ENCODE data around the gene KLF1. TPM values are rescaled to one million over a fixed set of nuclear protein-coding genes. Genes with fewer than 3 reads are reported as not detected.

Gene KLF1
- total RNA-seq, 1 experiment from 2014 or later: not detected

DNA sequence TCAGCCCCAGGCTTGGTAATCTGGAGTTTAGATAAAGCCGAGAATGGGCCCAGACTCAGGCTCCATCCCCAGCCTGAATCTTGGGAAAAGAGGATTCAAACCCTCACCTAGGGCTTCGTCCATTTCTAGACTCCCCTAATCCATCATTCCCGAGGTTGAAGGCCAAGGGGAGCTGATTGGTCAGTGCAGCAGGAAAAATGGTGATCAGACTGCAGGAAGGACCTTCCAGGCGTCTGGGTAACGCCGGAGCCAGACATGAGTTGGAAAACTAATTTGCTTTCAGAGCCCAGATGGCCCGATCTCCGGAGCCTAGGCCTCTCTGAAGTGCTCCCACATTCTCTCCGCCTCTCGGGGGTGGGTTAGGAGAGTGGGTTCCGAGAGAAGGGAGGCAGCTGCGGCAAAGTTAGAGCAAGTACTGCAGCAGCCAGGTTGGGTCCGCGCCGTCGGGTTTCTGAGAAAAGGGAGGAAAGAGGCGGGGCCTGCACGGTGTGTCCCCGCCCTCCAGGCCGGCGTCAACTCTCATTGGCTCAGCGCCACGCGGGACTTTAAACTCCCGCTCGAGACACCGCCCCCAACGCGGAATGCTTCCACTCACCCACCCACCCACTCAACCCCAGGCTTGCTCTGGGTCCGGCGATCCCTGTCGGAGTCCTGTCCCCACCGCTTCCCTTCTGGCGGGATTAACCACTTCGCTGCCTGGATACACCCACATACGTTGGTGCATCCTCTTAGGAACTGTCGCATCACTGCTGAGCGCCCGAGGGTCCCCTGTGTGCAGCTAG, 51.8 kb downstream of the KLF1 start (continued):
- TF ChIP-seq, protein P1, sequence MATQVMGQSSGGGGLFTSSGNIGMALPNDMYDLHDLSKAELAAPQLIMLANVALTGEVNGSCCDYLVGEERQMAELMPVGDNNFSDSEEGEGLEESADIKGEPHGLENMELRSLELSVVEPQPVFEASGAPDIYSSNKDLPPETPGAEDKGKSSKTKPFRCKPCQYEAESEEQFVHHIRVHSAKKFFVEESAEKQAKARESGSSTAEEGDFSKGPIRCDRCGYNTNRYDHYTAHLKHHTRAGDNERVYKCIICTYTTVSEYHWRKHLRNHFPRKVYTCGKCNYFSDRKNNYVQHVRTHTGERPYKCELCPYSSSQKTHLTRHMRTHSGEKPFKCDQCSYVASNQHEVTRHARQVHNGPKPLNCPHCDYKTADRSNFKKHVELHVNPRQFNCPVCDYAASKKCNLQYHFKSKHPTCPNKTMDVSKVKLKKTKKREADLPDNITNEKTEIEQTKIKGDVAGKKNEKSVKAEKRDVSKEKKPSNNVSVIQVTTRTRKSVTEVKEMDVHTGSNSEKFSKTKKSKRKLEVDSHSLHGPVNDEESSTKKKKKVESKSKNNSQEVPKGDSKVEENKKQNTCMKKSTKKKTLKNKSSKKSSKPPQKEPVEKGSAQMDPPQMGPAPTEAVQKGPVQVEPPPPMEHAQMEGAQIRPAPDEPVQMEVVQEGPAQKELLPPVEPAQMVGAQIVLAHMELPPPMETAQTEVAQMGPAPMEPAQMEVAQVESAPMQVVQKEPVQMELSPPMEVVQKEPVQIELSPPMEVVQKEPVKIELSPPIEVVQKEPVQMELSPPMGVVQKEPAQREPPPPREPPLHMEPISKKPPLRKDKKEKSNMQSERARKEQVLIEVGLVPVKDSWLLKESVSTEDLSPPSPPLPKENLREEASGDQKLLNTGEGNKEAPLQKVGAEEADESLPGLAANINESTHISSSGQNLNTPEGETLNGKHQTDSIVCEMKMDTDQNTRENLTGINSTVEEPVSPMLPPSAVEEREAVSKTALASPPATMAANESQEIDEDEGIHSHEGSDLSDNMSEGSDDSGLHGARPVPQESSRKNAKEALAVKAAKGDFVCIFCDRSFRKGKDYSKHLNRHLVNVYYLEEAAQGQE (IDR thresholded peaks at IDR 0.05; ENCODE audit: low read depth): no peak
- TF ChIP-seq SIN3A (IDR thresholded peaks at IDR 0.05; ENCODE audit: low read depth): no peak

DNA sequence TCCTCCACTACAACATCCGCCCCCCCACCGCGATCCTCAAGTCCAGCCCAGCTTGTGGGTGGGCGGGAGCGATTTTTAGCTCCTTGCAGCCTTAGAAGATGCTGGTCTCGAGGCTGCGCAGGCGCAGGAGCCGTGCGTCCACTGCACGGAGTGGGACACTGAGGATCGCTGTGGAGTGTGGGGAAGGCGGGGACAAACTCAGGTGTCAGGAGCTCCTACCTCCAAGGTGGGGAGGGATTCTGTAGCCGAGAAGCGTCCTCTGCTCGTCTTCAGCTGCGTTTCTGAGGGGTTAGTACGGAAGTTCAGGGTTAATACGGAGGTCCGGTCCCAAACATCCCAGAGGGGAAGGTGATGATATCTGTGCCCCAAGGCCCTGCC, 52.4 kb downstream of the KLF1 start, which contains the start of gene RTBDN:
RTBDN (minus strand) TSS at position 14 of the 378 bp plus-strand sequence. CDS start 4,600 bp downstream, outside the sequence.
- POLR2A ChIA-PET: interaction anchor here (0.6 to 3.0 kb wide), 8 partner anchors 9 to 60 kb away, joined by 3 to 14 read pairs (median 3); partner anchors contain the start of genes JUNB, RNASEH2A and THSD8
- H3K27me3 ChIP-seq (ENCODE audit: insufficient read depth, low read length): no peaks in the 10 kb centered on the region

More for the DNA sequence above, 52.4 kb downstream of the KLF1 start, which contains the start of gene RTBDN:
- no peak within 1 kb of the TSS for H2AFZ ChIP-seq (ENCODE audit: low read depth, low read length, poor library complexity, severe bottlenecking)
- intact Hi-C loops (cut with micrococcal nuclease): no loop called here
- peak within 1 kb of the TSS; percentile 73 for H3K9ac ChIP-seq (ENCODE audit: low read length)
- DNase-seq (ENCODE audit: low read depth, low spot score): no peak
- no peaks in the 10 kb centered on the region for H3K9me2 ChIP-seq (ENCODE audit: insufficient read depth)
- H3K36me3 ChIP-seq (ENCODE audit: control insufficient read depth in 1 of 2, insufficient read depth in 2 of 2, low read length in 2 of 2): no peaks in the 10 kb centered on the region
- ChIA-PET RAD21 (ENCODE audit: low non-redundant PET in 1 of 2, low total read pairs in 2 of 2, uncharacterized antibody in 2 of 2, unreplicated experiment in 2 of 2) (no interaction called here), CTCF (interaction anchor here (0.7 to 2.6 kb wide), 9 partner anchors 9 to 131 kb away, joined by 3 to 12 read pairs (median 4); no protein-coding TSS in a partner anchor)
- no TSS peak for BruUV-seq (replicated peaks)
- peak within 1 kb of the TSS; percentile 89 for H3K27ac ChIP-seq (ENCODE audit: low read depth, low read length)
- H4K20me1 ChIP-seq (ENCODE audit: insufficient read depth): no peaks in the 10 kb centered on the region
- peak within 1 kb of the TSS; percentile 93 for H3K4me2 ChIP-seq (ENCODE audit: low read length)
- peaks cover 9% of the 10 kb centered on the region; the same call in 1 of the 2 replicates for H3K79me2 ChIP-seq (ENCODE audit: insufficient read depth, low read length)
- TF ChIP-seq EGR1 (IDR thresholded peaks at IDR 0.05; ENCODE audit: low read depth) (peak; percentile 57; the same call in 1 of the 2 replicates), CBX3 (IDR thresholded peaks at IDR 0.05; ENCODE audit: low read depth) (no peak)
- H3K9me3 ChIP-seq (ENCODE audit: control insufficient read depth in 1 of 2, insufficient read depth in 1 of 2, low read depth in 1 of 2, low read length in 2 of 2): no peaks in the 10 kb centered on the region
- peak within 1 kb of the TSS; percentile 65 to 69 for H3K4me3 ChIP-seq (replicated peaks in 1 of 2; ENCODE audit: low read depth in 1 of 2, low read length in 2 of 2)
- peak; percentile 13 for ATAC-seq
- H3K4me1 ChIP-seq (ENCODE audit: control insufficient read depth in 1 of 2, insufficient read depth in 2 of 2, low read length in 2 of 2): peaks cover 41 to 64% of the 10 kb centered on the region in 2 experiments

Small RNA genes lying within 50 kb of the gene (microRNA-seq; reads per million reads assigned to microRNA genes)
- gene MIR5695 (ENCODE audit: borderline number of aligned reads) (not detected), gene MIR6794 (ENCODE audit: borderline number of aligned reads) (not detected)

Other genes with a start within 250 kb of the KLF1 start
- 48.3 TPM for gene MAN2B1, start 220.5 kb downstream of the KLF1 start, total RNA-seq (2021; ENCODE audit: unreplicated experiment)
- gene WDR83, start 220.4 kb downstream of the KLF1 start, total RNA-seq (2021; ENCODE audit: unreplicated experiment): 20.1 TPM
- gene DHPS, start 205.3 kb downstream of the KLF1 start, total RNA-seq (2021; ENCODE audit: unreplicated experiment): 134 TPM
- gene GNG14, start 199.2 kb downstream of the KLF1 start, total RNA-seq (2021; ENCODE audit: unreplicated experiment): not detected
- 14.0 TPM for gene FBXW9, start 190.6 kb downstream of the KLF1 start, total RNA-seq (2021; ENCODE audit: unreplicated experiment)
- gene TNPO2, start 163.3 kb downstream of the KLF1 start, total RNA-seq (2021; ENCODE audit: unreplicated experiment): 81.8 TPM
- gene TRIR, start 152.5 kb downstream of the KLF1 start, total RNA-seq (2021; ENCODE audit: unreplicated experiment): 155 TPM
- 77.6 TPM for gene GET3, start 149.7 kb downstream of the KLF1 start, total RNA-seq (2021; ENCODE audit: unreplicated experiment)
- 0.10 TPM for gene BEST2, start 135.4 kb downstream of the KLF1 start, total RNA-seq (2021; ENCODE audit: unreplicated experiment)
- 96.3 TPM for gene HOOK2, start 111.6 kb downstream of the KLF1 start, total RNA-seq (2021; ENCODE audit: unreplicated experiment)
- 194 TPM for gene JUNB, start 95.7 kb downstream of the KLF1 start, total RNA-seq (2021; ENCODE audit: unreplicated experiment)
- gene PRDX2, start 85.4 kb downstream of the KLF1 start, total RNA-seq (2021; ENCODE audit: unreplicated experiment): 387 TPM
- 33.3 TPM for gene THSD8, start 85.1 kb downstream of the KLF1 start, total RNA-seq (2021; ENCODE audit: unreplicated experiment)
- gene RNASEH2A, start 80.6 kb downstream of the KLF1 start, total RNA-seq (2021; ENCODE audit: unreplicated experiment): 54.5 TPM
- 25.1 TPM for gene RTBDN, start 52.6 kb downstream of the KLF1 start, total RNA-seq (2021; ENCODE audit: unreplicated experiment)
- 28.9 TPM for gene MAST1, start 48.7 kb downstream of the KLF1 start, total RNA-seq (2021; ENCODE audit: unreplicated experiment)
- gene DNASE2, start 5.8 kb downstream of the KLF1 start, total RNA-seq (2021; ENCODE audit: unreplicated experiment): 36.6 TPM
- 23.2 TPM for gene GCDH, start 4.0 kb upstream of the KLF1 start, total RNA-seq (2021; ENCODE audit: unreplicated experiment)
- gene SYCE2, start 32.1 kb upstream of the KLF1 start, total RNA-seq (2021; ENCODE audit: unreplicated experiment): 0.25 TPM
- 129 TPM for gene FARSA, start 46.5 kb upstream of the KLF1 start, total RNA-seq (2021; ENCODE audit: unreplicated experiment)
- 739 TPM for gene CALR, start 51.4 kb upstream of the KLF1 start, total RNA-seq (2021; ENCODE audit: unreplicated experiment)
- 163 TPM for gene RAD23A, start 58.7 kb upstream of the KLF1 start, total RNA-seq (2021; ENCODE audit: unreplicated experiment)
- 35.9 TPM for gene GADD45GIP1, start 70.0 kb upstream of the KLF1 start, total RNA-seq (2021; ENCODE audit: unreplicated experiment)
- gene DAND5, start 82.4 kb upstream of the KLF1 start, total RNA-seq (2021; ENCODE audit: unreplicated experiment): 0.25 TPM
- gene NFIX, start 108.3 kb upstream of the KLF1 start, total RNA-seq (2021; ENCODE audit: unreplicated experiment): 34.8 TPM
- gene LYL1, start 215.7 kb upstream of the KLF1 start, total RNA-seq (2021; ENCODE audit: unreplicated experiment): 2.6 TPM
- gene TRMT1, start 229.5 kb upstream of the KLF1 start, total RNA-seq (2021; ENCODE audit: unreplicated experiment): 84.4 TPM
- 181 TPM for gene NACC1, start 231.1 kb upstream of the KLF1 start, total RNA-seq (2021; ENCODE audit: unreplicated experiment)